ENCODE data around the gene RIOK3.

Gene RIOK3

DNA sequence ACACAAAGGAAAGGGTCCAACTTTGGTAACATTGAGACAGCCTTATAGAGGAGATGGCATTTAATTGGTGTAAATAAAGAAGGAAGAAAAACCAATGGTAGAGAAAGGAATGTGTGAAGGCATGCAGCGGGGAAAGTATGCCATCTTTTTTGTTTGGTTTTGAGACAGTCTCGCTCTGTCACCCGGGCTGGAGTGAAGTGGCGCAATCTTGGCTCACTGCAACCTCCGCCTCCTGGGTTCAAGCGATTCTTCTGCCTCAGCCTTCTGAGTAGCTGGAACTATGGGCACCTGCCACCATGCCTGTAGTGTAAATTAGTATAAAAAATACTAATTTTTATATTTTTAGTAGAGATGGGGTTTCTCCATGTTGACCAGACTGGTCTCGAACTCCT, 6.4 kb downstream of the RIOK3 start:
- Histone ChIP-seq H3K4me3 (ENCODE audit: low read depth, low read length) (no peak overlapping the region), H3K4me1 (ENCODE audit: control insufficient read depth, insufficient read depth, low read length) (no peaks in the 10 kb centered on the region; the same call in 1 of the 2 replicates), H3K9me3 (ENCODE audit: control insufficient read depth, insufficient read depth, low read depth, low read length) (no peaks in the 10 kb centered on the region), H3K36me3 (ENCODE audit: control insufficient read depth in 2 of 2, insufficient read depth in 1 of 2, low read length in 2 of 2) (peaks cover 13 to 45% of the 10 kb centered on the region in 2 experiments), H3K27ac (ENCODE audit: extremely low read depth, low read depth, low read length) (no peak overlapping the region)
- ChIA-PET POLR2A (no interaction called here), CTCF (no interaction called here)
- TF ChIP-seq ZNF324 (tag by site-specific recombination; IDR thresholded peaks at IDR 0.05): no peak
- no peak for TF ChIP-seq ZNF335 (tag by site-specific recombination; conservative IDR thresholded peaks at IDR 0.05)
- no peak for TF ChIP-seq ZNF837 (tag by site-specific recombination; IDR thresholded peaks at IDR 0.05)
- no peak for TF ChIP-seq OSR2 (tag by site-specific recombination; IDR thresholded peaks at IDR 0.05)
- TF ChIP-seq ZNF146 (tag by site-specific recombination; IDR thresholded peaks at IDR 0.05): no peak
- no peak for TF ChIP-seq ZNF121 (tag by site-specific recombination; IDR thresholded peaks at IDR 0.05)
- TF ChIP-seq RBAK (tag by site-specific recombination; IDR thresholded peaks at IDR 0.05): no peak
- TF ChIP-seq MEIS1 (CRISPR knock-in tag; IDR thresholded peaks at IDR 0.05; ENCODE audit: borderline replicate concordance): no peak
- TF ChIP-seq, protein P1, sequence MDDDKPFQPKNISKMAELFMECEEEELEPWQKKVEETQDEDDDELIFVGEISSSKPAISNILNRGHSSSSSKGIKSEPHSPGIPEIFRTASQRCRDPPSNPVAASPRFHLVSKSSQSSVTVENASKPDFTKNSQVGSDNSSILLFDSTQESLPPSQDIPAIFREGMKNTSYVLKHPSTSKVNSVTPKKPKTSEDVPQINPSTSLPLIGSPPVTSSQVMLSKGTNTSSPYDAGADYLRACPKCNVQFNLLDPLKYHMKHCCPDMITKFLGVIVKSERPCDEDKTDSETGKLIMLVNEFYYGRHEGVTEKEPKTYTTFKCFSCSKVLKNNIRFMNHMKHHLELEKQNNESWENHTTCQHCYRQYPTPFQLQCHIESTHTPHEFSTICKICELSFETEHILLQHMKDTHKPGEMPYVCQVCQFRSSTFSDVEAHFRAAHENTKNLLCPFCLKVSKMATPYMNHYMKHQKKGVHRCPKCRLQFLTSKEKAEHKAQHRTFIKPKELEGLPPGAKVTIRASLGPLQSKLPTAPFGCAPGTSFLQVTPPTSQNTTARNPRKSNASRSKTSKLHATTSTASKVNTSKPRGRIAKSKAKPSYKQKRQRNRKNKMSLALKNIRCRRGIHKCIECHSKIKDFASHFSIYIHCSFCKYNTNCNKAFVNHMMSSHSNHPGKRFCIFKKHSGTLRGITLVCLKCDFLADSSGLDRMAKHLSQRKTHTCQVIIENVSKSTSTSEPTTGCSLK (tag by site-specific recombination; IDR thresholded peaks at IDR 0.05): no peak
- no peak for TF ChIP-seq ZNF777 (tag by site-specific recombination; IDR thresholded peaks at IDR 0.05; ENCODE audit: borderline replicate concordance)
- TF ChIP-seq ZNF600 (tag by site-specific recombination; IDR thresholded peaks at IDR 0.05): no peak
- no peak for TF ChIP-seq ZFP41 (tag by site-specific recombination; IDR thresholded peaks at IDR 0.05; ENCODE audit: borderline replicate concordance)
- TF ChIP-seq ZNF843 (tag by site-specific recombination; IDR thresholded peaks at IDR 0.05): no peak
- TF ChIP-seq ZNF701 (tag by site-specific recombination; IDR thresholded peaks at IDR 0.05): no peak
- TF ChIP-seq ZNF510 (tag by site-specific recombination; IDR thresholded peaks at IDR 0.05; ENCODE audit: insufficient replicate concordance): no peak
- TF ChIP-seq, protein P2, sequence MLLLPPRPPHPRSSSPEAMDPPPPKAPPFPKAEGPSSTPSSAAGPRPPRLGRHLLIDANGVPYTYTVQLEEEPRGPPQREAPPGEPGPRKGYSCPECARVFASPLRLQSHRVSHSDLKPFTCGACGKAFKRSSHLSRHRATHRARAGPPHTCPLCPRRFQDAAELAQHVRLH (tag by site-specific recombination; IDR thresholded peaks at IDR 0.05): no peak
- no peak for TF ChIP-seq SETDB1 (IDR thresholded peaks at IDR 0.05; ENCODE audit: insufficient read length, low read length)
- TF ChIP-seq, protein P3, sequence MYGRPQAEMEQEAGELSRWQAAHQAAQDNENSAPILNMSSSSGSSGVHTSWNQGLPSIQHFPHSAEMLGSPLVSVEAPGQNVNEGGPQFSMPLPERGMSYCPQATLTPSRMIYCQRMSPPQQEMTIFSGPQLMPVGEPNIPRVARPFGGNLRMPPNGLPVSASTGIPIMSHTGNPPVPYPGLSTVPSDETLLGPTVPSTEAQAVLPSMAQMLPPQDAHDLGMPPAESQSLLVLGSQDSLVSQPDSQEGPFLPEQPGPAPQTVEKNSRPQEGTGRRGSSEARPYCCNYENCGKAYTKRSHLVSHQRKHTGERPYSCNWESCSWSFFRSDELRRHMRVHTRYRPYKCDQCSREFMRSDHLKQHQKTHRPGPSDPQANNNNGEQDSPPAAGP (tag by site-specific recombination; IDR thresholded peaks at IDR 0.05): no peak
- no peak for TF ChIP-seq ZNF132 (tag by site-specific recombination; IDR thresholded peaks at IDR 0.05; ENCODE audit: borderline replicate concordance)

DNA sequence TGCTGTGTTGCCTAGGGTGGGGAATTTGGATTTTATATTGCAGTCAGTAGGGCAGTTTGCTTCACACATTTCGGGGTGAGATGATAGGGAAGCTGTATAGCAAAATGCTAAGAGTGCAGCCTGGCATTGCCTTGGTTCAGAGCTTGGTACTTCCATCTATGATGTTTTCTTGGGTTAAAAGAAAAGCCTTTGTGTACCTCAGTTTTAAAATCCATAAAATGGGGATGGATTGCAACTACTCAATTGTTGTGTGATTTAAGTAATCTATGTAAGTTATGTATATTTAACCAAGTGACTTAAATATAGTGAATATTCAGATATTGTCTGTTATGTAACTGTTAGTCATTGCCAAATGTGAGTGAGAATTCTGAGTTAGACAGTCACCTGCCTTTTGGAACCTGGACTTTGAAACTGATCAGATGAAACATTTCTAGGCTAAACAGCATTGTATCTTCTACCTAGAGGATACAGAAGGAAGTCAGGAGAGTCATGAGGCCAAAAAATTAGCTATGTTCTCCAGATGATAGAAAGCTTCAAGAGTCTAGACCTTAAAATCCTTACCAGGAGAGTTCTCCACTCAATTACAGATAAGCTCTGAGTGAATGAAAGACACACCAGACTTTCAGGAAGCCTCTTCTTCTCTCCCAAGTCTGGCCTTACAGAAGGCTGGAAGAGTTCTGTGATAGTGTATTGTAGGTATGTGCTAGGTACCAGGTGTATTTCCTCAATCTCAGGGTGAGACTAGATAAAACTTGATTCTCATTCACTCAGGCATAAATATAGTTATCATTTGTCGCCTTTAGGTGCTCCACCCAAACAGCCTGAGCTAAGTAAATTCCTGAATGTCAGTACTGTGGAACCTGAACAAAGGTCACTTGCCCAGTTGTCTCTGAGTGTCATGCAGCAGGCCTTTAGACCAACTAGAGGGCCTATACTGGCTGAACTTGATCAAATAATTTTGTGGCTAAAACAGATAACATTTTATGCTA, 7.5 kb downstream of the RIOK3 start:
- TF ChIP-seq ZNF776 (tag by site-specific recombination; IDR thresholded peaks at IDR 0.05; ENCODE audit: borderline replicate concordance) (no peak), ZNF664 (tag by site-specific recombination; IDR thresholded peaks at IDR 0.05) (no peak), SP3 (tag by site-specific recombination; IDR thresholded peaks at IDR 0.05) (no peak), MYNN (tag by site-specific recombination; IDR thresholded peaks at IDR 0.05; ENCODE audit: borderline replicate concordance) (no peak), ZNF843 (tag by site-specific recombination; IDR thresholded peaks at IDR 0.05) (no peak)
- TF ChIP-seq, protein P4, sequence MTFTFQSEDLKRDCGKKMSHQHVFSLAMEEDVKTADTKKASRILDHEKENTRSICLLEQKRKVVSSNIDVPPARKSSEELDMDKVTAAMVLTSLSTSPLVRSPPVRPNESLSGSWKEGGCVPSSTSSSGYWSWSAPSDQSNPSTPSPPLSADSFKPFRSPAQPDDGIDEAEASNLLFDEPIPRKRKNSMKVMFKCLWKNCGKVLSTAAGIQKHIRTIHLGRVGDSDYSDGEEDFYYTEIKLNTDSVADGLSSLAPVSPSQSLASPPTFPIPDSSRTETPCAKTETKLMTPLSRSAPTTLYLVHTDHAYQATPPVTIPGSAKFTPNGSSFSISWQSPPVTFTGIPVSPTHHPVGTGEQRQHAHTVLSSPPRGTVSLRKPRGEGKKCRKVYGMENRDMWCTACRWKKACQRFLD (tag by site-specific recombination; IDR thresholded peaks at IDR 0.05): no peak
- TF ChIP-seq, protein P5, sequence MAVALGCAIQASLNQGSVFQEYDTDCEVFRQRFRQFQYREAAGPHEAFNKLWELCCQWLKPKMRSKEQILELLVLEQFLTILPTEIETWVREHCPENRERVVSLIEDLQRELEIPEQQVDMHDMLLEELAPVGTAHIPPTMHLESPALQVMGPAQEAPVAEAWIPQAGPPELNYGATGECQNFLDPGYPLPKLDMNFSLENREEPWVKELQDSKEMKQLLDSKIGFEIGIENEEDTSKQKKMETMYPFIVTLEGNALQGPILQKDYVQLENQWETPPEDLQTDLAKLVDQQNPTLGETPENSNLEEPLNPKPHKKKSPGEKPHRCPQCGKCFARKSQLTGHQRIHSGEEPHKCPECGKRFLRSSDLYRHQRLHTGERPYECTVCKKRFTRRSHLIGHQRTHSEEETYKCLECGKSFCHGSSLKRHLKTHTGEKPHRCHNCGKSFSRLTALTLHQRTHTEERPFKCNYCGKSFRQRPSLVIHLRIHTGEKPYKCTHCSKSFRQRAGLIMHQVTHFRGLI (tag by site-specific recombination; IDR thresholded peaks at IDR 0.05): no peak
- CTCF ChIA-PET: interaction anchor here (0.6 to 1.4 kb wide), 4 partner anchors 38 to 374 kb away, joined by 3 to 4 read pairs (median 3); no protein-coding TSS in a partner anchor
- Histone ChIP-seq H3K36me3 (ENCODE audit: control insufficient read depth in 2 of 2, insufficient read depth in 1 of 2, low read length in 2 of 2) (peaks cover 22 to 55% of the 10 kb centered on the region in 2 experiments), H3K27ac (ENCODE audit: extremely low read depth, low read depth, low read length) (no peak overlapping the region), H3K4me1 (ENCODE audit: control insufficient read depth, insufficient read depth, low read length) (no peaks in the 10 kb centered on the region), H3K4me3 (ENCODE audit: low read depth, low read length) (no peak overlapping the region), H3K9me3 (ENCODE audit: control insufficient read depth, insufficient read depth, low read depth, low read length) (no peaks in the 10 kb centered on the region)
- POLR2A ChIA-PET: no interaction called here

All from HEK293 (cell line).